Stomach (tissue), 9 donors: ENCODE measurements around the gene CES4A. TPM values are rescaled to one million over a fixed set of nuclear protein-coding genes. Genes with fewer than 3 reads are reported as not detected.

Source experiments
- DNase-seq, 2 donors: peaks; one replicate each; pipeline versions ENCODE4 v3.0.0 to v3.0.0-alpha.2; 2013 to 2019
- H3K27ac ChIP-seq, 5 donors: fragments of 200-600 bp in 4 of 5; sonication (generic) in 4 of 5; one replicate each; pipeline ENCODE4 v1.5.1; 2013 to 2019; ENCODE audit warnings: mild to moderate bottlenecking in 1 of 5, moderate library complexity in 1 of 5
- H3K27me3 ChIP-seq, 3 donors: fragments of 200-600 bp; sonication (generic); one replicate each; pipeline ENCODE4 v1.5.1; 2017 to 2019; ENCODE audit warnings: mixed run types in 1 of 3
- H3K36me3 ChIP-seq, 4 donors: fragments of 200-600 bp; sonication (generic); 1 replicate in 3 of 4; 2 replicates in 1 of 4; pipeline ENCODE4 v1.5.1; 2016 to 2019
- H3K4me1 ChIP-seq, 4 donors: fragments of 200-600 bp; sonication (generic); one replicate each; pipeline ENCODE4 v1.5.1; 2016 to 2019
- H3K4me3 ChIP-seq, 4 donors: fragments of 200-600 bp; sonication (generic) in 3 of 4; one replicate each; pipeline ENCODE4 v1.5.1; 2016 to 2019; ENCODE audit warnings: mild to moderate bottlenecking in 1 of 4
- H3K9me3 ChIP-seq, 4 donors: fragments of 200-600 bp; sonication (generic); one replicate each; pipeline ENCODE4 v1.5.1; 2016 to 2019
- EP300 ChIP-seq: sonication (generic); formaldehyde crosslinking; IDR thresholded peaks from one replicate; pipeline ENCODE4 v1.6.1; 2017; ENCODE audit warnings: antibody characterized with exemption
- POLR2A ChIP-seq, 4 donors: fragments of 450-650 bp; IDR thresholded peaks; one replicate each; pipeline ENCODE4 v1.6.1; 2016; ENCODE audit warnings: antibody characterized with exemption in 4 of 4, control low read depth in 2 of 4, mild to moderate bottlenecking in 1 of 4, moderate library complexity in 1 of 4
- POLR2AphosphoS5 ChIP-seq, 3 donors: sonication (generic); formaldehyde crosslinking; IDR thresholded peaks; one replicate each; pipeline ENCODE4 v1.6.1; 2016; ENCODE audit warnings: antibody characterized with exemption in 3 of 3
- WGBS, 5 donors: extraction: QIAGEN DNeasy Blood & Tissue Kit in 3 of 5; methylation state at CpG; one replicate each; pipeline versions ENCODE4 v1.1.5 to v1.1.7; 2013 to 2018; 5-methylcytosine and 5-hydroxymethylcytosine counted together
- intact Hi-C: fragments of 100-400 bp; cut with DNase I; formaldehyde crosslinking; loops from one replicate; pipeline ENCODE4 v1.15.1; 2023; ENCODE audit warnings: low total_unique reads
- polyA plus RNA-seq, 3 donors: library from polyadenylated mRNA; stranded (reverse); fragments of 200-250 nt; gene quantifications; one replicate each; pipeline ENCODE4 v1.2.3, GENCODE V29; 2013
- total RNA-seq, 5 donors: library from RNA; depleted of rRNA; stranded (reverse); fragments of >200 nt; gene quantifications; one replicate each; pipeline versions ENCODE4 v1.1.0 to v1.2.3, GENCODE V29; 2014 to 2016
- TF ChIP-seq, protein P1 (sequence below), 7 experiments: fragments of 450-650 bp in 4 of 7; fragments of 200-600 bp in 3 of 7; sonication (generic) in 3 of 7; IDR thresholded peaks; one replicate each; pipeline ENCODE4 v1.5.1; 2016 to 2019; ENCODE audit warnings: antibody characterized with exemption in 7 of 7, control low read depth in 2 of 7, mild to moderate bottlenecking in 1 of 7
- donor health status: healthy with polysubstance abuse.
- donor health status: Bipolar disorder and iron deficiency.
- donor health status: healthy.

Gene CES4A
- total and polyA plus RNA-seq, 8 donors, result 3.2 to 22.3 (median 5.5) TPM

DNA sequence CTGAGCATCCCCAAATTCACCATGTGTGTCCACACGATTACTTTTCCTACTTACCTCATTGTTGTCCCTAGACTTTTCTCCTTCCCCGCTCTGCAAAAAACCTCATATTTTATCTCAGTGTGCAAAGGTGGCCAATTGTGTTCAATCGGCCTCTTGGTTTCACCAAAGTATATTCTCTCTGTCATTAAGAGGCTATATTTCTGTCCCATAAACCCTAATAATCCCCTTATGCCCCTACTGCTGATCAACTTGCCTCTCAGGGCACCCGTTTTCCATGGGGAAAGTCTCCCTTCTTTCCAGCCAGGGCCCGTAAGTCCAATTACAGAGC, 41.5 kb upstream of the CES4A start:
- Histone ChIP-seq H3K4me1 (peaks cover 8 to 22% (median 18%) of the 10 kb centered on the region in 4 donors), H3K4me3 (no peak overlapping the region), H3K9me3 (no peaks in the 10 kb centered on the region), H3K36me3 (peaks cover 16 to 28% (median 22%) of the 10 kb centered on the region in 4 donors), H3K27ac (no peak overlapping the region), H3K27me3 (peaks cover 0 to 28% (median 12%) of the 10 kb centered on the region in 3 donors)
- WGBS, 5 donors, result 21 to 30% (median 26%) methylated on average over 5 of the region's 5 CpGs
- intact Hi-C loops, result no loop called here
- no peak for DNase-seq
- no peak for TF ChIP-seq EP300
- TF ChIP-seq POLR2A (IDR thresholded peaks at IDR 0.05), result no peak
- TF ChIP-seq POLR2AphosphoS5 (IDR thresholded peaks at IDR 0.05), result no peak
- TF ChIP-seq, protein P1, sequence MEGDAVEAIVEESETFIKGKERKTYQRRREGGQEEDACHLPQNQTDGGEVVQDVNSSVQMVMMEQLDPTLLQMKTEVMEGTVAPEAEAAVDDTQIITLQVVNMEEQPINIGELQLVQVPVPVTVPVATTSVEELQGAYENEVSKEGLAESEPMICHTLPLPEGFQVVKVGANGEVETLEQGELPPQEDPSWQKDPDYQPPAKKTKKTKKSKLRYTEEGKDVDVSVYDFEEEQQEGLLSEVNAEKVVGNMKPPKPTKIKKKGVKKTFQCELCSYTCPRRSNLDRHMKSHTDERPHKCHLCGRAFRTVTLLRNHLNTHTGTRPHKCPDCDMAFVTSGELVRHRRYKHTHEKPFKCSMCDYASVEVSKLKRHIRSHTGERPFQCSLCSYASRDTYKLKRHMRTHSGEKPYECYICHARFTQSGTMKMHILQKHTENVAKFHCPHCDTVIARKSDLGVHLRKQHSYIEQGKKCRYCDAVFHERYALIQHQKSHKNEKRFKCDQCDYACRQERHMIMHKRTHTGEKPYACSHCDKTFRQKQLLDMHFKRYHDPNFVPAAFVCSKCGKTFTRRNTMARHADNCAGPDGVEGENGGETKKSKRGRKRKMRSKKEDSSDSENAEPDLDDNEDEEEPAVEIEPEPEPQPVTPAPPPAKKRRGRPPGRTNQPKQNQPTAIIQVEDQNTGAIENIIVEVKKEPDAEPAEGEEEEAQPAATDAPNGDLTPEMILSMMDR (IDR thresholded peaks at IDR 0.05), result no peak

DNA sequence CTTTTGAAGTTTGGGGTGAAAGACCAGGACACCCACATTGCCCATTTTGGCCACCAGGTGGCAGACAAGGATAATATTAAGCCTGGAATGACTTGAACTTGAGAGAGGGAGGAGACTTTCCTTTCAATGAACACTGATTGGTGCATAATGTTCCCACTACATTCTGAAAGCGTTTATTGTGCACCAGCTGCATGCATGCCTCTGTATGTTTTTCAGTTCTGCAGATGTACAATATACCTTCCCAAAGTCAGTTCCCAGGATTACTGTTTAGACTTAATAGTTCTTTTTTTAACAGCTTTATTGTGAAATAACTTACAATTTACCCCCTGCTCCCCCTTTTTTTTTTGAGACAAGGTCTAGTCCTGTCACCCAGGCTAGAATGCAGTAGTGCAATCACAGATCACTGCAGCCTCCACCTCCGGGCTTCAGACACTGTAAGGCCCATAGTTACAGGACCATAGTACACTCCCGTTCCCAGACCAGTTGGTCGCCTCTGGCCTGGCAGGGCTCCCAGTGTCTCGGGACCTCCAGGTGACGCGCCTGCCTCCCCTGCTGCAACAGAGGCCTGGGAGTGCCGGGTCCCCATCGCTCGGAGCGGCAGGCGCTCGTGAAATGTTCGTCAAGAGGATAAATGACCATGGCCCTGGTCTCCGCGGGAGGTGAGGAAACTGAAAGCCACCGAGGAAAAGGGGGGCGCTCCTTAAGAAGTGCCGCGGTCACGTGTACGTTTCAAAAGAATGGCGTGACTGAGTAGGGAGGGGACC, 40.9 kb upstream of the CES4A start:
- H3K9me3 ChIP-seq, result no peaks in the 10 kb centered on the region
- intact Hi-C loops, result no loop called here
- TF ChIP-seq, protein P1 (IDR thresholded peaks at IDR 0.05), result peak in 5 of 7 experiments; percentile 81 to 95 (median 92)
- TF ChIP-seq POLR2A (IDR thresholded peaks at IDR 0.05) (no peak), EP300 (no peak), POLR2AphosphoS5 (IDR thresholded peaks at IDR 0.05) (peak in 1 of 3 donors; percentile 71)
- peaks cover 8 to 22% (median 18%) of the 10 kb centered on the region in 4 donors for H3K4me1 ChIP-seq
- peak overlapping the region; percentile 49 to 68 (median 62) for H3K4me3 ChIP-seq
- H3K27me3 ChIP-seq, result peaks cover 0 to 28% (median 12%) of the 10 kb centered on the region in 3 donors
- H3K36me3 ChIP-seq, result peaks cover 11 to 22% (median 16%) of the 10 kb centered on the region in 4 donors
- peak; percentile 89 to 93 for DNase-seq
- 0 to 1% (median 0%) methylated on average over 20 to 23 of the region's 23 CpGs for WGBS, 5 donors
- H3K27ac ChIP-seq, result peak overlapping the region in 1 of 5 donors; percentile 56

DNA sequence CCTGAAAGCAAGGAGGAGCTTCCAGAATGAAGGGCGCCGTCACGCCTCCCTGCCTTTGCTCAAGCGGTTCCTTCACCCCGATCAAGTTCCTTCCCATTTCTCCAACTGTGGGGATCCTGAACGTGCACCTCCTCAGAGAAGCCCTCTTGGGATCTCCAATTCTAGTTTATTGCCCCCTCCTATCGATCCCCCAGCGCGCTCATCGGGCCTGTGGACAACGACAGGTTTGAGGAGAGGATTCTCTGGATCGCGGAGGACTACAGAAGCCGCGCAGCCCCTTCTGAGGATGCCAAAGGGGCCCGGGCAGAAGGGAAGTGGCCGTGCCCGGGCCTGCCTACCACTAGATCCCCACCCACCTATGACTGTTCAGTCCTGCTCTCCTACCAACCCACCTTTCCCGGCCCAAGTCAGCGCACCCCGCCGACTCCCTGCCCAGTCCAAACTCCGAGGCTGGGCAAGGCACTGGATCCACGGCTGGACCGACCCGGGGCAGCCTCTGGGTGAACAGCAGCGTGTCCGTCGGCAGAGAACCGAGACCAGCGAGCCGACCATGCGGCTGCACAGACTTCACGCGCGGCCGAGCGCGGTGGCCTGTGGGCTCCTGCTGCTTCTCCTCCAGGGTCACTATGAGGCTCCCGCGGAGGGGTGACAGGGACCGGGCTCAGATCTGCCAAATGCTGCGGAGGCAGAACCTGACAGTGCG, 40.1 kb upstream of the CES4A start:
- TF ChIP-seq POLR2A (IDR thresholded peaks at IDR 0.05) (no peak), POLR2AphosphoS5 (IDR thresholded peaks at IDR 0.05) (no peak), EP300 (no peak)
- TF ChIP-seq, protein P1 (IDR thresholded peaks at IDR 0.05), result no peak
- Histone ChIP-seq H3K27me3 (peaks cover 0 to 28% (median 12%) of the 10 kb centered on the region in 3 donors), H3K9me3 (no peaks in the 10 kb centered on the region), H3K4me1 (peaks cover 8 to 22% (median 18%) of the 10 kb centered on the region in 4 donors), H3K4me3 (peak overlapping the region; percentile 49 to 68 (median 62)), H3K27ac (peak overlapping the region in 1 of 5 donors; percentile 56), H3K36me3 (peaks cover 7 to 14% (median 8%) of the 10 kb centered on the region in 4 donors)
- intact Hi-C loops, result no loop called here
- peak; percentile 31 to 53 for DNase-seq
- 0 to 5% (median 3%) methylated on average over 33 to 44 of the region's 44 CpGs for WGBS, 5 donors

DNA sequence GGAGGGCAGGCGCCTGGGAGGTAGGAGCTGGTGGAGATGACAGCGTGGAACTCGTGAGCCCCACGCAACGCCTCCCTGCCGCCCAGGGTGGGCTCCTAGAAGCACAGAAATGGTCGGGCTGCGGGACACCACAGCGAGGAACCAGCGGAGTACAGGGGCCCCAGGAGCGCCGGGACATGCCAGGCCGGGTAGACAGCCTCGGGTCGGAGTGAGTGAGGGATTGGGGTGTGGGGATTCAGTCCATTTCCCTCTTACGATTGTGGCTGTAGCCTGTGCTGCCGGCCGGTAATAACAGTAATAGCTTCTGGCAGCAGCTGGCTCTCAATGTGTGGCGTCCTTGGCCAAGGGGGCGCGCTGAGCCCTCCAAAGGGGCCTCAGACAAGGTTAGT, 39.6 kb upstream of the CES4A start:
- Histone ChIP-seq H3K27me3 (peaks cover 0 to 33% (median 12%) of the 10 kb centered on the region in 3 donors), H3K9me3 (no peaks in the 10 kb centered on the region), H3K27ac (no peak overlapping the region), H3K4me3 (peak overlapping the region; percentile 49 to 68 (median 62)), H3K36me3 (peaks cover 2 to 9% (median 3%) of the 10 kb centered on the region in 4 donors), H3K4me1 (peaks cover 8 to 22% (median 18%) of the 10 kb centered on the region in 4 donors)
- no peak for DNase-seq
- intact Hi-C loops, result no loop called here
- TF ChIP-seq POLR2A (IDR thresholded peaks at IDR 0.05), result no peak
- WGBS, 5 donors, result 14 to 46% (median 23%) methylated on average over 8 to 21 of the region's 21 CpGs
